ENCODE results near the gene UTY. TPM values are rescaled to one million over a fixed set of nuclear protein-coding genes. Genes with fewer than 3 reads are reported as not detected.
"Not testable (repeated sequence)": the region's sequence is repeated elsewhere in the genome, so short reads cannot be mapped to it uniquely, and the experiment has no call there.

Gene UTY
- total RNA-seq, 1 donor from 2014 or later: 32.4 TPM

GRCh38 chrY:13271706-13272105 is 208.1 kb downstream of the UTY start:
- Histone ChIP-seq H3K27ac (no peak overlapping the region), H3K36me3 (peaks cover 12% of the 10 kb centered on the region), H3K27me3 (ENCODE audit: low read depth) (no peaks in the 10 kb centered on the region), H3K4me1 (no peaks in the 10 kb centered on the region), H3K4me3 (no peak overlapping the region), H3K9me3 (no peaks in the 10 kb centered on the region)
- TF ChIP-seq CTCF (IDR thresholded peaks at IDR 0.05): no peak
- intact Hi-C loops (cut with DNase I): no loop called here
- DNase-seq (no peak), ATAC-seq (no peak)

- H3K27me3 ChIP-seq (ENCODE audit: low read depth); H3K4me1 ChIP-seq; ATAC-seq; H3K9me3 ChIP-seq; H3K4me3 ChIP-seq; DNase-seq; H3K27ac ChIP-seq; intact Hi-C loops (cut with DNase I): not testable (repeated sequence)
- peaks cover 20% of the 10 kb centered on the region for H3K36me3 ChIP-seq
Observed at GRCh38 chrY:13253941-13254440, 225.8 kb downstream of the UTY start.

GRCh38 chrY:13250421-13250820 is 229.4 kb downstream of the UTY start:
- no peak for ATAC-seq
- Histone ChIP-seq H3K36me3 (peaks cover 10% of the 10 kb centered on the region), H3K4me3 (no peak overlapping the region), H3K4me1 (no peaks in the 10 kb centered on the region), H3K27me3 (ENCODE audit: low read depth) (no peaks in the 10 kb centered on the region), H3K9me3 (no peaks in the 10 kb centered on the region), H3K27ac (no peak overlapping the region)
- no peak for DNase-seq
- intact Hi-C loops (cut with DNase I): no loop called here
- TF ChIP-seq CTCF (IDR thresholded peaks at IDR 0.05): no peak

GRCh38 chrY:13243716-13244115 is 236.1 kb downstream of the UTY start:
- Histone ChIP-seq H3K9me3 (no peaks in the 10 kb centered on the region), H3K27ac (no peak overlapping the region), H3K27me3 (ENCODE audit: low read depth) (no peaks in the 10 kb centered on the region), H3K4me3 (no peak overlapping the region), H3K4me1 (no peaks in the 10 kb centered on the region), H3K36me3 (no peaks in the 10 kb centered on the region)
- intact Hi-C loops (cut with DNase I): no loop called here
- ATAC-seq: no peak
- TF ChIP-seq CTCF (IDR thresholded peaks at IDR 0.05): no peak
- DNase-seq: no peak

GRCh38 chrY:13233901-13234300 is 245.9 kb downstream of the UTY start:
- H3K4me3 ChIP-seq: no peak overlapping the region
- intact Hi-C loops (cut with DNase I): no loop called here
- peak in 1 of 2 donors; percentile 66 for ATAC-seq
- H3K4me1 ChIP-seq: no peaks in the 10 kb centered on the region
- no peak overlapping the region for H3K27ac ChIP-seq
- no peaks in the 10 kb centered on the region for H3K9me3 ChIP-seq
- peak; percentile 53 for DNase-seq
- no peaks in the 10 kb centered on the region for H3K27me3 ChIP-seq (ENCODE audit: low read depth)
- no peak for TF ChIP-seq CTCF (IDR thresholded peaks at IDR 0.05)
- no peaks in the 10 kb centered on the region for H3K36me3 ChIP-seq

- DNase-seq (no peak), ATAC-seq (no peak)
- H3K27ac ChIP-seq: no peak overlapping the region
- intact Hi-C loops (cut with DNase I): no loop called here
- no peaks in the 10 kb centered on the region for H3K36me3 ChIP-seq
- no peak overlapping the region for H3K4me3 ChIP-seq
- no peak for TF ChIP-seq CTCF (IDR thresholded peaks at IDR 0.05)
- no peaks in the 10 kb centered on the region for H3K4me1 ChIP-seq
- no peaks in the 10 kb centered on the region for H3K27me3 ChIP-seq (ENCODE audit: low read depth)
- no peaks in the 10 kb centered on the region for H3K9me3 ChIP-seq
Observed at GRCh38 chrY:13233118-13233517, 246.7 kb downstream of the UTY start.

All from lower lobe of right lung (tissue), 2 donors.